H4 (cell line): Measurements from ENCODE around the gene MCU. TPM values are rescaled to one million over a fixed set of nuclear protein-coding genes. Genes with fewer than 3 reads are reported as not detected.
"Not testable (repeated sequence)": the region's sequence is repeated elsewhere in the genome, so short reads cannot be mapped to it uniquely, and the experiment has no call there.

Experiments used
- DNase-seq: peaks from one replicate; pipeline ENCODE4 v3.0.0-alpha.2; 2015; ENCODE audit warnings: low spot score
- total RNA-seq: library from RNA; depleted of rRNA; stranded (reverse); fragments of >200 nt; shearing (Covaris generic); gene quantifications from 2 replicates; pipeline ENCODE4 v1.2.3, GENCODE V29; 2014; rRNA removed

Gene MCU
- total RNA-seq, 1 experiment from 2014 or later: 28.1 TPM

DNA sequence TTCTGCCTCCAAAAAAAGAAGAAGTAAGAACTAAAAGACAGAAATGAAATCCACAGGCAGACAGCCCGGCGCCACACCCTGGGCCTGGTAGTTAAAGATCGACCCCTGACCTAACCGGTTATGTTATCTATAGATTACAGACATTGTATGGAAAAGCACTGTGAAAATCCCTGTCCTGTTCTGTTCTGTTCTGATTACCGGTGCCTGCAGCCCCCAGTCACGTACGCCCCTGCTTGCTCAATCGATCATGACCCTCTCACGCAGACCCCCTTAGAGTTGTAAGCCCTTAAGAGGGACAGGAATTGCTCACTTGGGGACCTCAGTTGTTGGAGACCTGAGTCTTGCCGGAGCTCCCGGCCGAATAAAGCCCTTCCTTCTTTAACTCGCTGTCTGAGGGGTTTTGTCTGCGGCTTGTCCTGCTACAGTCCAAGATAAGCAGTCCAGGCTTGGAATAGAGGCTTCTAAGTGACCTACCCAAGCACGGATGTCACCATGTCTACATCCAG is 212.1 kb downstream of the MCU start:
- DNase-seq: not testable (repeated sequence)

DNA sequence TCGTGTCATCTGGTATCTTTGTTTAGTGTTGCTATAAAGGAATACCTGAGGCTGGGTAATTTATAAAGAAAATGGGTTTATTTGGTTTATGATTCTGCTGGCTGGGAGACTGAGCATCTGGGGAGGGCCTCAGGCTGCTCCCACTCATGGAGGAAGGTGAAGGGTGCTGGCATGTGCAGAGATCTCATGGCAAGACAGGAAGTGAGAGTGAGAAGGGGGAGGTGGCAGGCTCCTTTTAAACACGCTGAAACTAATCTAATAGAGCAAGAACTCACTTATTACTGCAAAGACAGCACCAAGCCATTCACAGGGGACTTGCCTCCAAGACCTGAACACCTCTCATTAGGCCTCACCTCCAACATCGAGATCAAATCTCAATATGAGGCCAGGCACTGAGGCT is 212.9 kb downstream of the MCU start:
- DNase-seq: no peak

DNA sequence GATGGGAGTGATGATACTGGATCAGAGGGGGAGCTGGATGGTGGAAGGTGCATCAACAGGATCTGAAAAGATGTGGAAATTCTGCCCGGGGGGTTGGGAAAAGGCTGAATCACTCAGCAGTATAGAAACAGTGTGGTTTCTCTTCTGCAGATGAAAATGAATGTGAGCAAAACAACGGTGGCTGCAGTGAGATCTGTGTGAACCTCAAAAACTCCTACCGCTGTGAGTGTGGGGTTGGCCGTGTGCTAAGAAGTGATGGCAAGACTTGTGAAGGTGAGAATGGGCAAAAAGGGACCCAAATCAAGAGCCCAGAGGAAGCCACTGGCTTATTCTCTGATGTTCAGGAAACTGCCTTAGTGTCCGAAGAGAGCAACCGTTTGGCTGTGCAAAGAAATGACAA is 214.5 kb downstream of the MCU start:
- no peak for DNase-seq

DNA sequence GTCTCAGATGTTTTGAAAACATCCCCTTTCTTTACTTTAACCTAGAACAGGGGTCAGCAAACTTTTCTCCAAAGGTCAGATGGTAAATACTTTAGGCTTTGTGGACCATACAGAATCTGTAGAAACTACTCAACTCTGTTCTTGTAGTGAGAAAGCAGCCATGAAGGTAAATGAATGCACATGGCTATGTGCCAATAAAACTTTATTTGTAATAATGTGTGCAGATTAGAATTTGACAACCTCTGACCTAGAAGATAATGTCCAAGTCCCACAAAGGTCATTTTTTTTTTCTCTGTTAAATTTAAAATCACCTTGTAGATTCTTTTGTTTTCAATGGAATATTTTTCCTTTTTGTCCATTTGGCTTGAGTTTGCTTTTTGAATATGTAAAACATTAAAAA is 218.8 kb downstream of the MCU start:
- no peak for DNase-seq

DNA sequence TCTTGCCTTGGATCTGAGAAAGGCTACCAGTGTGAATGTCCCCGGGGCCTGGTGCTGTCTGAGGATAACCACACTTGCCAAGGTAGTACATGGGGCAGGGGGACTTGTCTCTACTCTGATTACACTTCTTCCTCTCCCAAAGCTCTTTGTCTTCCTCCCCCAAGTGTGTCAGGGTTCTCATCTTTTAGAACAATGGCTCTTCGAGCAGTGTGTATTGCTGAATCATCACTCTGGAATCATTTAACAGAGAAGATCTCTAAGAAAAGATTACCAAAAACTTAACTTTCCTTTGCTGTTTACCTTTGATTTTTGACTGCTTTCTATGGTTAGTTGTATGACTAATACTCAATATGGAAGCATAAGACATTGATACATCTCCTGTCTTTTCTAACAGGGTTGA is 219.8 kb downstream of the MCU start:
- DNase-seq: no peak

DNA sequence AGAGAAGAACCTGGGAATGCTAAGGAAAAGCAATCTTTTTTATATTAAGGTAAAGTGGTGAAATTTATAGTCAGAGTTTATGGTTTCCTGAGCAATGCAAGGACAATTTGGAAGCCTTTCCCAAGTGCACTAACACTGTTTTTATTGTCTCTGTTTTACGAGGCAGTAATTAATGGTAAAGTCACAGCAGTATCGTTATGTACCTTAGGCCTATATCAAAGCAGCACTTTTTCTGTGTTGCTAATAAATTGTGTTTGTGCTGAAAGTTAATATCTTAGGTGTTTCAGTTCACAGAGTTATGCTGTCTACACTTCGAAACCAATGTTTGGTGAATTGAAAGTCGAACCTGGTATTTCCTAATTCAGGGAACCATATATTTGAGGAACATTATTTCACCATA is 220.8 kb downstream of the MCU start:
- no peak for DNase-seq

DNA sequence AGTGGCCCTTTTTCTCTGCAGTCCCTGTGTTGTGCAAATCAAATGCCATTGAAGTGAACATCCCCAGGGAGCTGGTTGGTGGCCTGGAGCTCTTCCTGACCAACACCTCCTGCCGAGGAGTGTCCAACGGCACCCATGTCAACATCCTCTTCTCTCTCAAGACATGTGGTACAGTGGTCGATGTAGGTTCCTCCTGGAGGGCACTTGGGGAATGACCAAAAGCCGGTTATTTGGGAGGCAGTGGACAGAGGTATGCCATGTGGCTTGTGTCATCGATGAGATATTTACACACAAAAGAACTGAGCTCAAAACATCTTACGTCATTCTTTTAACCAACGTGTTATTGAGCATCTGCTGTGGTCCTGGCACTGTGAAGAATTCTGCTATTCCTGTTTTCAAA is 221.3 kb downstream of the MCU start:
- DNase-seq: no peak

DNA sequence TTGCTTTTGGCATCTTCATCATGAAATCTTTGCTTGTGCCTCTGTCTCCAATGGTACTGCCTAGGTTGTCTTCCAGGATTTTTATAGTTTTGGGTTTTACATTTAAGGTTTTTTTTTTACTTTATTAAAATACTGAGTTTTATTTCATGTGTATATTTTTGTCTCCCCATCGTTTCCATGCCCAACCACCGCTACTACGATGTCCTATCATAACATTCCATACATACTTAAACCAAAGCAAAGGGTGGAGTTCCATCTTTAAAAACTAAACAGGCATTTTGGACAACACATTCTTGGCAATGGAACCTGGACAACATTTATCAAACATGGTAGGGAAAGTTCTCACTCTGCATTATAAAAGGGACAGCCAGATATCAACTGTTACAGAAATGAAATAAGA is 225.3 kb downstream of the MCU start:
- DNase-seq: not testable (repeated sequence)

DNA sequence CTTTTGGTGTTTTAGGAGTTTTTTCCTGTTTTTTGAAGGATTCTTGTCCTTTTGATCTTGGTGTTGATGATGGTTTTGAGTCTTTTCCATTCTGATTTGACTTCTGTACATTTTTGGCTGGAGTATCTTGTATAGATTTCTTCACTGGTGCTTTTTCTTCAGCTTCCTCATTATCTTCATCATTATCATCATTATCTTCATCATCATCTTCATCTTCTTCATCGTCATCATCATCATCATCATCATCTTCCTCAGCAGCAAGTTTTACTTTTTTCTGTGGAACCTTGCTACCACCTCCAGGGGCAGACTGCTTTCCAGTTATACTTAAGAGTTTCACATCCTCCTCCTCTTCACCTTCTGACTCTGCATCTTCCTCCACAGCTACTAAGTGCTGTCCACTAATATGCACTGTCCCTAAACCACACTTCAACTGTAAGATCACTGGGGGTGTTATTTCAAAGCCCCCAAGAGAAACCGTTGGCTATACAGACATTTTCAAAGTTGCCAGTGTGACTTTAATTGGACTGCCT is 225.9 kb downstream of the MCU start:
- not testable (repeated sequence) for DNase-seq

DNA sequence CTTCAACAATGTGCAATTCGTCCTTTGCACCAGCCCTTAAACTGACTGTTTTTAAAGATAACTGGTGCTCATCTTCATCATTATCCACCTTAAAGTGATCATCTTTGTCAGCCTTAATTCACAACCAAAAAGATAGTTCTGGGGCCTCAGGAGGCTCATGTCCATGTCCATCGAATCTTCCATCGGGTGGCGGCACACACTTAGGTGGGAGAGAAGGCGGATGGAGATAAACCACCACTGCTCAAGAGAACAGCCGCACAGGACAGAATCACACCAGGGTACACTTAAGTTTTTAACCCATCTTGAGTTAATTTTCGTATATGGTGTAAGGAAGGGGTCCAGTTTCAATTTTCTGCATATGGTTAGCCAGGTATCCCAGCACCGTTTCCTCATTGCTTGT is 226.4 kb downstream of the MCU start:
- no peak for DNase-seq

DNA sequence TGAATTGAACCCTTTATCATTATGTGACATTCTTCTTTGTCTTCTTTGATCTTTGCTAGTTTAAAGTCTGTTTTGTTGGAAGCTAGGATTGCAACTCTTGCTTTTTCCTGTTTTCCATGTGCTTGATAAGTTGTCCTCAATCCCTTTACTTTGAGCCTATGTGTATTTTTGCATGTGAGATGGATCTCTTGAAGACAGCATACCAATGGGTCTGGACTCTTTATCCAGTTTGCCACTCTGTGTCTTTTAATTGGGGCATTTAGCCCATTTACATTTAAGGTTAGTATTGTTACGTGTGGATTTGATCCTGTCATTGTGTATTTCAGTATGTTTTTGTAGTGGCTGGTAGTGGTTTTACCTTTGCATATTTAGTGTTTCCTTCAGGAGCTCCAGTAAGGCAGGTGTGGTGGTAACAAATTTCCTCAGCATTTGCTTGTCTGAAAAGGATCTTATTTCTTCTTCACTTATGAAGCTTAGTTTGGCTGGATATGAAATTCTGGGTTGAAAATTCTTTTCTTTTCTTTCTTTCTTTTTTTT is 229.3 kb downstream of the MCU start:
- DNase-seq: not testable (repeated sequence)

DNA sequence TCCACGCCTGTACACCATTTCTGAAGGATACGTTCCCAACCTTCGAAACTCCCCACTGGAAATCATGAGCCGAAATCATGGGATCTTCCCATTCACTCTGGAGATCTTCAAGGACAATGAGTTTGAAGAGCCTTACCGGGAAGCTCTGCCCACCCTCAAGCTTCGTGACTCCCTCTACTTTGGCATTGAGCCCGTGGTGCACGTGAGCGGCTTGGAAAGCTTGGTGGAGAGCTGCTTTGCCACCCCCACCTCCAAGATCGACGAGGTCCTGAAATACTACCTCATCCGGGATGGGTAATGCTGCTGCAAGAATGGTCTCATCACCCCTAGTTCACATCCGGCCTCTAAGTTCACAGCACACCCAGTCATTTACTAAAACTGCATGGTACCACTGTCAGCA is 232.4 kb downstream of the MCU start:
- DNase-seq: no peak

DNA sequence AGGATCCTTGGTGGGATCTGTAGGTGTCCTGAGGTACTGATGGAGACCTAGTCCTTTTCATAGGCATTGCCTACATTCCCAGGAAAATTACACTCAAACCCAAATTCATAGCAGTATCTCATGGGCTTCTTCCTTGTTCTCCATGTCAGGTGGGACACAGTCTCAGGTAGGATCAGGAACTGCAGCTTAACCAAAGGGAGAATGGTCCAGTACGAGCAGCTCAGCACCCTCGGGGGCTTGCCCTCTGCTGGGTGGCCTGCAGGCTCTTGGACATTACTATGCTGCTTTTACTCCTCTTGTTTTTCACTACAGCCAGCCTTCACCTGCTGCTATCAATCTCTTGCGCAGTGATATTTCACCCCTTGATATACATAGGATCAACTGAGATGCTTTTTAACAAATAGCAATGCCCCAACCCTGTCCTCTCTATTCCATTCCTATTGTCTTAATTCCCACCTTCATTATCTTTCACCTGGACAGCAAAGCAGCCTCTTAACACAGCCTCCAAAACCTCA is 234.1 kb downstream of the MCU start:
- DNase-seq: no peak

DNA sequence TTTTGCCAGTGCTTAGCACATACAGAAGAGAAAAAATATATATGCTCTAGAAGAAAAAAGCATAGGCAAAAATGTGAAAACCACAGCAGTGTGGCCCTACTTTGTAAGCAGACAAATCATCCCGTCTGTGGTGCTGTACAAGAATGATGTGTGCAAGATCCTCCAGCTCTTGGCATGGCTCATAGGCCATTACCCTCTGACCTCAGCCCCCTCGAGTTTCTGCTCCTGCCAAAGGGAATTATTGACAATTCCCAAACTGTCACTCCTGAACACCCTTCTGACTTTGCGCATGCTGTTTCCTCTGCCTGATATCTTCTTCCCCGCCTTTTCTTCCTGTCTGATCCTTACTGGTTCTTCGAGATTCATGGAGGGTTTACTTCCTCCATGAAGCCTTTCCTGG is 235.5 kb downstream of the MCU start:
- no peak for DNase-seq

DNA sequence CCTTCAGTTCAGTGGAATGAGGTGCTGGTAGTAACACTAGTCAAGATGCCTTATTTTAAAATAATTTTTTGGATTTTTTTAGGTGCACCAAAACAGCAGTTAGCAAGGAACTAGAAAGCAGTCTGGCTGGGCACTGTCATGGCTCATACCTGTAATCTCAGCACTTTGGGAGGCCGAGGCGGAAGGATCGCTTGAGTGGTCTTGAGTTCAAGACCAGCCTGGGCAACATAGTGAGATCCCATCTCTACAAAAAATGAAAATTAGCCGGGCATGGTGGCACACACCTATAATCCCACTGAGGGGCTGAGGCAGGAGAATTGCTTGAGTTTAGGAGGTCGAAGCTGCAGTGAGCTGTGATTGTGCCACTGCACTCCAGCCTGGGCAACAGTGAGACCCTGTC is 236.9 kb downstream of the MCU start:
- DNase-seq: no peak

DNA sequence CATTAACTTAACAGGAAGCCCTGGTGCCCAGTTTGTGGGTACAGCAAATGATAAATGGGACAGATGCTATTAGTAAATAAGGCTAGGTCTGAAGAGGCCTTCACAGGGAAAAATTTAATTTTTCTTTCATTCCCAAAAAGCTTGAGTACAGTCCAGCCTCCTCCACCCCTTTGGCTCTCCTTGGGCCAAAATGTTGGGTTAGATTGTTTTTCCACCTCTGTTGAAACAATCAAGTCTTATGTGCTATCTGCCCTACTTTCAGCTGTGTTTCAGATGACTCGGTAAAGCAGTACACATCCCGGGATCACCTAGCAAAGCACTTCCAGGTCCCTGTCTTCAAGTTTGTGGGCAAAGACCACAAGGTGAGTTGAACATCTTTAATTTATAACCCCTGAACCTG is 238.3 kb downstream of the MCU start:
- DNase-seq: no peak

DNA sequence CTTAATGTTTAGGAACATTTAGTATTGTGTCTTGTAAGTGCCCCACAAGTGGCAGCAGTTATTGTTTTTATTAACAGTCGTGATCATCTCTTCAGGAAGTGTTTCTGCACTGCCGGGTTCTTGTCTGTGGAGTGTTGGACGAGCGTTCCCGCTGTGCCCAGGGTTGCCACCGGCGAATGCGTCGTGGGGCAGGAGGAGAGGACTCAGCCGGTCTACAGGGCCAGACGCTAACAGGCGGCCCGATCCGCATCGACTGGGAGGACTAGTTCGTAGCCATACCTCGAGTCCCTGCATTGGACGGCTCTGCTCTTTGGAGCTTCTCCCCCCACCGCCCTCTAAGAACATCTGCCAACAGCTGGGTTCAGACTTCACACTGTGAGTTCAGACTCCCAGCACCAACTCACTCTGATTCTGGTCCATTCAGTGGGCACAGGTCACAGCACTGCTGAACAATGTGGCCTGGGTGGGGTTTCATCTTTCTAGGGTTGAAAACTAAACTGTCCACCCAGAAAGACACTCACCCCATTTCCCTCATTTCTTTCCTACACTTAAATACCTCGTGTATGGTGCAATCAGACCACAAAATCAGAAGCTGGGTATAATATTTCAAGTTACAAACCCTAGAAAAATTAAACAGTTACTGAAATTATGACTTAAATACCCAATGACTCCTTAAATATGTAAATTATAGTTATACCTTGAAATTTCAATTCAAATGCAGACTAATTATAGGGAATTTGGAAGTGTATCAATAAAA is 240.5 kb downstream of the MCU start:
- DNase-seq: no peak

DNA sequence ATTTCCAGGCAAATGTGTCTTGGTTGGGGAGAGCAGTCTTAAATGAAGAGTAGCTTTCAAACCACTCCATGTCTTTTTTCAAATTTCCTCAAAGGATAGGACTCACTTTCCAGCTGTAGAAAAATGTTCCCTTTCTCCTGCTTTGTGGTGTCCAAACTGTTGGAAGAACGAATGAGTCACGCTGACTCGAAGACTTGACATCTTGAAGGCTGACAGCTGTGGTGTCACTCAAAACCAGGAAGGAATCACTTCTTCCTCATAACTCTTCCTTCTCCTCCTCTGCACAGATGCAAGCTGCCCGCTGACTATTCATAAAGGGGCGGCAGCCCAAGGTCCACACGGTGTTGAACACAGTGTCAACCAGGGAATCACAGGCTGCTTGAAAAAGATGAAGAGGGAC is 243.4 kb downstream of the MCU start:
- no peak for DNase-seq

Other genes starting within 250 kb of the MCU start
- 53.9 and 54.5 TPM in 2 replicates for gene MICU1, start 66.1 kb upstream of the MCU start, total RNA-seq
- not detected in 2 replicates for gene OIT3, start 201.6 kb downstream of the MCU start, total RNA-seq